NCI-H2196 (cell line): ENCODE results near the gene SLC27A3.
A peak's percentile ranks its signal among the peaks of the same experiment; 100 is the strongest.

ENCODE experiments used
- DNase-seq: peaks from one replicate; lab custom pipeline; 2025; ENCODE audit not compliant: unreplicated experiment; lab: John Stamatoyannopoulos, UW

Gene SLC27A3

GRCh38 chr1:153798468-153798780, 23.2 kb downstream of the SLC27A3 start:
- DNase-seq, result no peak

GRCh38 chr1:153799016-153799415, 23.8 kb downstream of the SLC27A3 start:
- DNase-seq, result no peak

- DNase-seq, result no peak
These were observed 24.6 kb downstream of the SLC27A3 start for GRCh38 chr1:153799566-153800465.

- DNase-seq, result no peak
These were observed 25.3 kb downstream of the SLC27A3 start for GRCh38 chr1:153800516-153800915.

- DNase-seq, result no peak
These were observed 25.9 kb downstream of the SLC27A3 start for GRCh38 chr1:153801028-153801625.

GRCh38 chr1:153801786-153802697, 26.8 kb downstream of the SLC27A3 start:
- no peak for DNase-seq

GRCh38 chr1:153803470-153804056, 28.4 kb downstream of the SLC27A3 start:
- no peak for DNase-seq

GRCh38 chr1:153804112-153804511, 28.9 kb downstream of the SLC27A3 start:
- DNase-seq, result no peak

GRCh38 chr1:153805042-153805745, 30.0 kb downstream of the SLC27A3 start:
- peak; percentile 57 for DNase-seq

GRCh38 chr1:153805886-153806719, 30.9 kb downstream of the SLC27A3 start:
- DNase-seq, result no peak

GRCh38 chr1:153816283-153816889, 41.2 kb downstream of the SLC27A3 start:
- no peak for DNase-seq

GRCh38 chr1:153818876-153819275, 43.7 kb downstream of the SLC27A3 start:
- no peak for DNase-seq

GRCh38 chr1:153827168-153827964, 52.2 kb downstream of the SLC27A3 start:
- no peak for DNase-seq
